Bronchial epithelial cell (primary cell): ENCODE results near the gene OXCT1. TPM values are rescaled to one million over a fixed set of nuclear protein-coding genes. Genes with fewer than 3 reads are reported as not detected.

Experiments
- DNase-seq: peaks from one replicate; pipeline ENCODE4 v3.0.0-alpha.2; 2010; ENCODE audit warnings: low read depth
- FAIRE-seq: peaks from 2 replicates; lab custom pipeline; 2011; peaks lifted over from hg19 to GRCh38; lab: Jason Lieb, UNC
- H3K27me3 ChIP-seq: 2 replicates; pipeline ENCODE4 v1.5.1; 2011; ENCODE audit warnings: low read length; ENCODE audit not compliant: control insufficient read depth, insufficient read depth
- H3K36me3 ChIP-seq: 2 replicates; pipeline ENCODE4 v1.5.1; 2011; ENCODE audit warnings: low read length; ENCODE audit not compliant: control insufficient read depth, insufficient read depth
- H3K4me3 ChIP-seq: 2 replicates; pipeline ENCODE4 v1.5.1; 2011; ENCODE audit warnings: mild to moderate bottlenecking, low read depth, low read length, control low read depth
- total RNA-seq: library from RNA; depleted of rRNA; stranded (reverse); fragments of >200 nt; gene quantifications from 2 replicates; pipeline ENCODE4 v1.2.1, GENCODE V29; 2014
- TF ChIP-seq, protein P1 (sequence below): IDR thresholded peaks from 2 replicates; pipeline ENCODE4 v1.5.1; 2011; ENCODE audit warnings: mild to moderate bottlenecking, moderate library complexity, low read length, control low read depth, inconsistent platforms; ENCODE audit not compliant: insufficient read depth, severe bottlenecking

OXCT1 gene
- total RNA-seq, 1 donor from 2014 or later = 15.3 TPM

DNA sequence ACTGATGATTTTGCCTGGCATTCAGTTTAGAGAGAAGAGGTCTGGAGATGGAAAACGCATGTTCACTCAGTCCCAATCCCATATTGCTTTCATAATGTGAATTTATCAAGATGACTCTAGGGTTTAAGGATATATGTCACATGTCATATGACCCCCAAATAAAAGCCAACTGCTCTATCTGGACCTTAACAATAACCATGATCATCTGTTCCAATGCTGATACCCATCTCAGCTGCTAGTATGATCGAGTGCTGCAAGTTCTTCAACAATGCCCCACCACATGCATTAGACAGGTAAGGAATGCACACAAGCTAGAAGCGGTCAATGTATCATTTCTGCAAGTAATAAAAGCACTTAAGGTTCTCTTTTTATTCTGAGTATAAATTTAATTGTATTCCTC, 91.8 kb downstream of the OXCT1 start:
- DNase-seq = no peak
- no peaks in the 10 kb centered on the region for H3K36me3 ChIP-seq
- H3K4me3 ChIP-seq = no peak overlapping the region
- H3K27me3 ChIP-seq = no peaks in the 10 kb centered on the region
- TF ChIP-seq, protein P1, sequence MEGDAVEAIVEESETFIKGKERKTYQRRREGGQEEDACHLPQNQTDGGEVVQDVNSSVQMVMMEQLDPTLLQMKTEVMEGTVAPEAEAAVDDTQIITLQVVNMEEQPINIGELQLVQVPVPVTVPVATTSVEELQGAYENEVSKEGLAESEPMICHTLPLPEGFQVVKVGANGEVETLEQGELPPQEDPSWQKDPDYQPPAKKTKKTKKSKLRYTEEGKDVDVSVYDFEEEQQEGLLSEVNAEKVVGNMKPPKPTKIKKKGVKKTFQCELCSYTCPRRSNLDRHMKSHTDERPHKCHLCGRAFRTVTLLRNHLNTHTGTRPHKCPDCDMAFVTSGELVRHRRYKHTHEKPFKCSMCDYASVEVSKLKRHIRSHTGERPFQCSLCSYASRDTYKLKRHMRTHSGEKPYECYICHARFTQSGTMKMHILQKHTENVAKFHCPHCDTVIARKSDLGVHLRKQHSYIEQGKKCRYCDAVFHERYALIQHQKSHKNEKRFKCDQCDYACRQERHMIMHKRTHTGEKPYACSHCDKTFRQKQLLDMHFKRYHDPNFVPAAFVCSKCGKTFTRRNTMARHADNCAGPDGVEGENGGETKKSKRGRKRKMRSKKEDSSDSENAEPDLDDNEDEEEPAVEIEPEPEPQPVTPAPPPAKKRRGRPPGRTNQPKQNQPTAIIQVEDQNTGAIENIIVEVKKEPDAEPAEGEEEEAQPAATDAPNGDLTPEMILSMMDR = no peak
- no peak for FAIRE-seq

DNA sequence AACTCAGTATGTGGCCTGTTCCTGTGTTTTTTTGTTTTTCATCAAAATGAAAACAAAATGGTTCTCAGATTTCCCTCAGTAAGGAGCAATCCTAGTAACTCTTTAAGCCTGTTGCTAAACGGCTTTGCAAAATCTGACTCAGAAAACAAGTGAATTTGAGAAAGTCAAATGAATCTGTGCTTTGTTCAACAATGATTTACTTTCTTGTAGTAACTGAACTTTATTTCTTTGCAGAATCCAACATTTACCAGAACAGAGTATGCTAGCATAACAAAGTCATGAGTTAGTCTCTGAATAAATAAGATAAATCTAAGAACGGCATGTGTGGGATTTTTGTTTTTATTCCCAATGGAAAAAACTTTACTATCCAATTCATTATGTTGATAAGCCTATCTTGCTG, 93.8 kb downstream of the OXCT1 start:
- Histone ChIP-seq H3K36me3 (no peaks in the 10 kb centered on the region), H3K4me3 (no peak overlapping the region), H3K27me3 (no peaks in the 10 kb centered on the region)
- DNase-seq = no peak
- TF ChIP-seq, protein P1 = no peak
- no peak for FAIRE-seq

DNA sequence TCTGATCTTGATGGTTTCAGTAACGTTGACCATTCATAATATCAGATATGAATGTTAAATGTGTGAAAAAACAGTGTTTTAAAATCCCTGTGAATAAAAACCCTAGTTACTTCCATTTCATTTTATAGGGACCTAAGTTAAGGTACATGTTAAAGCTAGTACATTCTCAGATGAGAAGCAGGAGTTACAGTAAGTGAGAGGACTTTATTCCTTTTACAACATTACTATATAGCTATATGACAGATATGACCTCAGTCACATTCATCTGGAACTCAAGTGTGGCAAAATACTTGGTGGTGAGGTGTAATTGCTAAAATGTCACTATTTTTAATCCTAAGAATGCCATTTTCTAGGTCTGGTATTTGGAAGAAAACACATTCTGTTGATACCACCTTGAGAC, 96.4 kb downstream of the OXCT1 start:
- no peaks in the 10 kb centered on the region for H3K36me3 ChIP-seq
- FAIRE-seq (no peak), DNase-seq (no peak)
- H3K27me3 ChIP-seq = no peaks in the 10 kb centered on the region
- TF ChIP-seq, protein P1 = no peak
- no peak overlapping the region for H3K4me3 ChIP-seq

DNA sequence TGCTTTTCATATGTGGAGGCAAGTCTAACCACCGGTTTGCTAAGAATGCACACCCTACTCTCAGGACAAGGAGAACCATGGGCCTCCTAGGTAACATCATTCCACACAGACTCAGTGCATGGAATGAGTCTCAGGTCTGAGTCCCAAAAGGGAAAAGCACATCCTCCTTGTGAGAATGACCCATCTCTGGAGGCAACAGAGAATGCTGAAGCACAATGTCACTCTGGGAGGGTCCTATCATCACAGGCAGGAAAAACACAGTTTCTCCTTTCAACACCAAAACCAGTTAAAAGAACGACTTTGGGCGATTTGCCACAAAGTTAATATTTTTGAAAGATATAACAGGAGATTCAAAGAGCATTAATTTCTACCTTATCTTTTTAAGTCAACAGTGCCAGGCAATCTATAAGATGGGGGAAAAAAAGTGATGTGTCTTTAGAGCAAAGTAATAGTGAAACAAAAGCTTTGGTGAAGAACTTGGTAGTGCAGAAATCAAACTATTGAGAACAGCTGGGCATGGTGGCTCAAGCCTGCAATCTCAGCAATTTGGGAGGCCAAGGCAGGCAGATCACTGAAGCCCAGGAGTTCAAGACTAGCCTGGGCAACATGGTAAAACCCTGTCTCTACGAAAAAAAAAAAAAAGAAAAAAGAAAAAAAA, 97.3 kb downstream of the OXCT1 start:
- DNase-seq (no peak), FAIRE-seq (no peak)
- Histone ChIP-seq H3K36me3 (no peaks in the 10 kb centered on the region), H3K4me3 (no peak overlapping the region), H3K27me3 (no peaks in the 10 kb centered on the region)
- TF ChIP-seq, protein P1 = no peak

DNA sequence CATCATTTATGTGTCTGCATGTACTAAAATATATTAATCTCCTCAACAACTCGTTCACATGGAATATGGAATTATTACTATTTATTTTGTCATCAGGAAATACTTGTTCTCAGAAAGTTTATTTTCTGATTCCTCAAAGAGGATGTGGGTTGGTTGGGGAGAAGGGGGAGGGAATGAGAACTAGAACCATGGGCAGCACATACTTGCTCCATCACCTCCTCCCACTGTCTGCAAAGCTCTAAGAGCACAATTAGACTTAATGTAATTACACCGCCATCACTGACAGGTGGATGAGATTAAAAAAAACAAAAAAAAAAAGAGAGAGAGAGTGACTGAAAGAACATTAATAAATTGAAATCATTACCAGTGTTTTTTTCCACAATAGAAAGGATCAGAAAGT, 98.2 kb downstream of the OXCT1 start:
- Histone ChIP-seq H3K27me3 (no peaks in the 10 kb centered on the region), H3K36me3 (no peaks in the 10 kb centered on the region), H3K4me3 (no peak overlapping the region)
- FAIRE-seq (no peak), DNase-seq (no peak)
- TF ChIP-seq, protein P1 = no peak

DNA sequence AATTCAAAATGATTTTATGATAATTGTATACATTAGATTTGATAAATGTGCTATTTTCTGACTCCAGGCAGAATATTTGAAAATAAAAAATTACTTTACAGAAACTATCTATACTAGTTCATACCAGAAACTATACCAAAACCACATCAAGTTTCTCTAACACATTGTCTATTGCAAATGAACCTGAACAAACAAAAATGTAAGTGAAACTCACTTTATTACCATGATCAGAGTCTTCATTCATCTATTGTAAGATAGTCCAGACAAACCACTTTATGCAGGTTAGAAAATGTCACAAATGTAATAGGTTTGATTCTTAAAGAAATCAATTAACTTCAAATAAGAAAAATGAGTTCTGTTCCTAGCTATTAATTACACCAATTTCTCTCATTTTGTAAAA, 99.4 kb downstream of the OXCT1 start:
- TF ChIP-seq, protein P1 = no peak
- no peaks in the 10 kb centered on the region for H3K27me3 ChIP-seq
- no peak for FAIRE-seq

More for the DNA sequence above, 99.4 kb downstream of the OXCT1 start:
- Histone ChIP-seq H3K4me3 (no peak overlapping the region), H3K36me3 (no peaks in the 10 kb centered on the region)
- DNase-seq = no peak
